Measurements from ENCODE around the gene NUP188. TPM values are rescaled to one million over a fixed set of nuclear protein-coding genes. Genes with fewer than 3 reads are reported as not detected.

NUP188 gene
- total and polyA plus RNA-seq, 4 donors = 4.9 to 44.5 (median 25.8) TPM

DNA sequence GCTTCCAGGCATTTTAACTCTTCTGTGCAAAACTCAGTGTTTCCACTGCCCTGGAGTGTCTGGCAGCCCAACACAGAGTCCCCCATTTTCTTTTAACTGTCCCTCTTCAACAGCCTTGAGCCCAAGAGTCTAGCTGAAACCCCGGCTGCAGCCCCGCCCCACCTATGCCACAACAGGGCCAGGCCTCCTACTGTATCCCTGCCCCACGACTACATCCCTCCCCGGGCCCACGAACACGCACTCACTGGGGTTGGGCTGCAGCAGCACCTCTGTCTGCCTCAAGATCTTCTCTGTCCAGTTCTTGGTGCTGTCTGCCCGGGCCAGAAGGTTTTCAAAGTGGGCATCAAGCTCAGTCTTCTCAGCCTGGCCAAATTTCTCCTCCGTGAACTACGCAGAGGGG lies 74.5 kb downstream of the NUP188 start:
- intact Hi-C loops (cut with DNase I) = no loop called here
- WGBS, 2 donors = 47 to 66% methylated on average over 9 of the region's 9 CpGs
- ATAC-seq (ENCODE audit: low FRiP score) = no peak
- Histone ChIP-seq H3K4me3 (ENCODE audit: low read length in 2 of 2) (no peak overlapping the region), H3K36me3 (ENCODE audit: control insufficient read depth in 1 of 2, insufficient read depth in 2 of 2, low read length in 1 of 2) (no peaks in the 10 kb centered on the region), H3K9me3 (ENCODE audit: control insufficient read depth, low read length) (no peaks in the 10 kb centered on the region), H3K27me3 (ENCODE audit: control insufficient read depth in 1 of 2, insufficient read depth in 2 of 2, low read length in 1 of 2) (no peaks in the 10 kb centered on the region), H3K27ac (ENCODE audit: low read depth in 1 of 2, low read length in 2 of 2) (no peak overlapping the region), H3K4me1 (ENCODE audit: control insufficient read depth in 1 of 2, insufficient read depth in 2 of 2, low read length in 2 of 2) (no peaks in the 10 kb centered on the region)
- DNase-seq = no peak

DNA sequence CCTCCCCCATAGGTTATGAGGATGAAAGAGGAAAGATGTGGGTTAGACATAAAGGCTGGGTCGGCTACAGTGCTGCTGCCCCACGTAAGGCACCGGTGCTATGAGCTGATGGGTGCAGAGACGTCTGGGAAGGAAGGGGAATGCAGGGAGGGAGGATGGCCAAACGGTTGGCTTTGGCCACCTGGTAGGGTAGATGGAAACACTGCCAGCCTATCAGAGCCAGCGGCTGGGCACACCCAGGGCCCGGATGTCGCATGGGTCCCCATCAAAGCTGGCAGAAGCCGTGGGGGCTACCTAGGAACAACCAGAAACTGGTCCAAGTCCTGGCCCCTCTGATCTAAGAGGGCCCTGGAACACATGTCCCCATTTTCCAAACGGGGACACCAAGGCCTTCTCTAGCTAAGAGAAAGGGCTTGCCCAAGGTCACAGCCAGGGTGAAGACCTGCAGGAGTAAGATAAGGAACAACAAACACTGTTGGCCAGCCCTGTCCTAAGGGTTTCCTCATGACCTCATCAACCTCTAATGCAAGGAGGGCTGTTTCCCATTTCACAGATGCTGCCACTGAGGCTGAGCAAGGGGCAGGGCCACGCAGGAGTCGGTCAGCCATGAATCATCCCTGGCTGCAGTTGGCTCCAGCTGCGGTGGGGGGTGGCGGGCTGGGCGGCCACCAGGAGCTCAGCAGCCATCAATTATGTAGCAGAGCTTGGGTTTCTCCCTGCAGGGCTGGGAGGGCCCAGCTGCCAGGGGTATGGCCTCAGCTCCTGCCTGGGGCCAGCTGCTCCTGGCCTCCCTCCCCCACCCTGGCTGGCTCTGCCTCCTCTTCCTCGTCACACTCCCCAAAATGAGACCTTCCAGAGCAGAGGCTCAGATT lies 75.8 kb downstream of the NUP188 start:
- ATAC-seq (ENCODE audit: low FRiP score) (peak; percentile 44), DNase-seq (peak; percentile 77 to 86)
- no peaks in the 10 kb centered on the region for H3K4me1 ChIP-seq (ENCODE audit: control insufficient read depth in 1 of 2, insufficient read depth in 2 of 2, low read length in 2 of 2)
- H3K27me3 ChIP-seq (ENCODE audit: control insufficient read depth in 1 of 2, insufficient read depth in 2 of 2, low read length in 1 of 2) = no peaks in the 10 kb centered on the region
- no peak overlapping the region for H3K27ac ChIP-seq (ENCODE audit: low read depth in 1 of 2, low read length in 2 of 2)
- no peak overlapping the region for H3K4me3 ChIP-seq (ENCODE audit: low read length in 2 of 2)
- WGBS, 2 donors = 48 to 55% methylated on average over 16 of the region's 16 CpGs
- H3K36me3 ChIP-seq (ENCODE audit: control insufficient read depth in 1 of 2, insufficient read depth in 2 of 2, low read length in 1 of 2) = no peaks in the 10 kb centered on the region
- no peaks in the 10 kb centered on the region for H3K9me3 ChIP-seq (ENCODE audit: control insufficient read depth, low read length)
- intact Hi-C loops (cut with DNase I) = no loop called here

DNA sequence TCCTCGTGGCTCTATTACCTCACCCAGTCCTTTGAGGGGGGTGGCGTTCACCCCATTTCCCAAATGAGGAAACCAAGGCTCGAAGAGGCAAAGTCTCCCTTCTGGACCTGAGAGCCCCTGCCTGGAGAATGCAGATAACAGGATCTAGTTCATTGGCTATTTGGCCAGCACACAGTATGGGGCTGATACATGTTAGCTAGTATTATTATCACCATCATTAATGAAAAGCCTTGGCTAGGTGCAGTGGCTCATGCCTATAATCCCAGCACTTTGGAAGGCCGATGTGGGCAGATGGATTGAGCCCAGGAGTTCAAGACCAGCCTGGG lies 76.4 kb downstream of the NUP188 start:
- no peak overlapping the region for H3K4me3 ChIP-seq (ENCODE audit: low read length in 2 of 2)
- no peak for ATAC-seq (ENCODE audit: low FRiP score)
- intact Hi-C loops (cut with DNase I) = no loop called here
- DNase-seq = no peak
- no peaks in the 10 kb centered on the region for H3K27me3 ChIP-seq (ENCODE audit: control insufficient read depth in 1 of 2, insufficient read depth in 2 of 2, low read length in 1 of 2)
- H3K36me3 ChIP-seq (ENCODE audit: control insufficient read depth in 1 of 2, insufficient read depth in 2 of 2, low read length in 1 of 2) = no peaks in the 10 kb centered on the region
- WGBS, 2 donors = 31 to 37% methylated on average over 4 of the region's 4 CpGs
- H3K9me3 ChIP-seq (ENCODE audit: control insufficient read depth, low read length) = no peaks in the 10 kb centered on the region
- no peaks in the 10 kb centered on the region for H3K4me1 ChIP-seq (ENCODE audit: control insufficient read depth in 1 of 2, insufficient read depth in 2 of 2, low read length in 2 of 2)
- H3K27ac ChIP-seq (ENCODE audit: low read depth in 1 of 2, low read length in 2 of 2) = no peak overlapping the region

DNA sequence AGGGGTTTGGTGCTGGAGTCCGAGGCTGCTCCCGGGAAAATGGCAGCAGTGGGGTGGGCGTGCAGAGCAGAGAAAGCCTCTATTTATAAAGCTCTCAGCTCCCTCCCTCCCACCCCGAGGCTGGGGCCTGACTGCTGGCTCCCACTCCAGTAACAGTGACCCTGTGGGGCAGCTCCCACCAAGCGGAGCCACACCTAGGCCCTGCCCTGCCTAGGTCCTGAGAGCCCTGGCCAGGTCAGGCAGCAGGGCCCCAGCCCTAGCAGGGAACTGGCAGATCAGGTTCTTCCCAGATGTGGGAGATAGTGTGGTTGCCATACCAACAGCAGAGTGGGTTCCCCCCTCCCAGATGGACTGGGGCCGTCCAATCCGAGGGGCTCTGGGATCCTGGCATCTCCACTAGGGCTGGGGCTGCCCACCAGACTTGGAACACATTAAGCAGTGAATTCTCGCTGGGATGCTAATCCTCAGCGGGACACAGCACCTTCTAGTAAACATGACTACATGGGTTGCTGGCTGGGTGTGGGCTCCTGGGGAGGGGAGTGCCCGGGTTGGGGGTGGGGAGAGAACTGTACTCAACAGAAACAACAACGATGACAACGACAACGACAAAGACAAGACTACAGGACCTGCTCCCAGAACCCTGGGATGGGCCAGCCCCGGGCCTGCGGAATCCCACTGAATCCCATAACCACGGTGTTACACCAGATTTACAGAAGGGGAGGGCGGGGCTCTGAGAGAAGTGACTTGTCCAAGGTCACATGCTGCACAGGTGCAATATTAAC lies 79.1 kb downstream of the NUP188 start:
- ATAC-seq (ENCODE audit: low FRiP score) = no peak
- no peaks in the 10 kb centered on the region for H3K36me3 ChIP-seq (ENCODE audit: control insufficient read depth in 1 of 2, insufficient read depth in 2 of 2, low read length in 1 of 2)
- DNase-seq = no peak
- no peaks in the 10 kb centered on the region for H3K4me1 ChIP-seq (ENCODE audit: control insufficient read depth in 1 of 2, insufficient read depth in 2 of 2, low read length in 2 of 2)
- intact Hi-C loops (cut with DNase I) = no loop called here
- WGBS, 2 donors = 25 to 37% methylated on average over 17 of the region's 17 CpGs
- no peak overlapping the region for H3K4me3 ChIP-seq (ENCODE audit: low read length in 2 of 2)
- H3K9me3 ChIP-seq (ENCODE audit: control insufficient read depth, low read length) = no peaks in the 10 kb centered on the region
- no peaks in the 10 kb centered on the region for H3K27me3 ChIP-seq (ENCODE audit: control insufficient read depth in 1 of 2, insufficient read depth in 2 of 2, low read length in 1 of 2)
- H3K27ac ChIP-seq (ENCODE audit: low read depth in 1 of 2, low read length in 2 of 2) = no peak overlapping the region

DNA sequence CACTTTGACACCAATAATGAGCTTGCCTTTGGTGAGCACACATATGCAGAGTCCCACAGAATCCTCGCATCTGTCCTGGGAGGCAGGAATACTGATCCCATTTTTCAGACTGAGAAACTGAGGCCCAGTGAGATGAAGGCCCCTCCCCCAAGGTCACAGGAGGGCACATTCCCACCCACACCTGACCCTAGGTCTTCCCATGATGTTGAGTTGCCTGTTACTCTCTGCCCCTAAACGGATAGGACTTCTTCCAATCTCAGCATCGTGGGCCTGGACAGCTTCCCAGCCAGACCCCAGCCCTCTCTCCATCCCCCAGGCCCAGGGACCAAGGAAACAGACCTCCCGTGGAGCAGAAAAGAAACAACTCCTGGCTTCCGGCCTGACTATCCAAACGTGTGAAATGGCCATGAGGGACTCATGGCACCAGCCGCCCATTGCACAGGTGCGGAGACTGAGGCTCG lies 79.8 kb downstream of the NUP188 start:
- intact Hi-C loops (cut with DNase I) = no loop called here
- Histone ChIP-seq H3K4me1 (ENCODE audit: control insufficient read depth in 1 of 2, insufficient read depth in 2 of 2, low read length in 2 of 2) (no peaks in the 10 kb centered on the region), H3K36me3 (ENCODE audit: control insufficient read depth in 1 of 2, insufficient read depth in 2 of 2, low read length in 1 of 2) (no peaks in the 10 kb centered on the region), H3K4me3 (ENCODE audit: low read length in 2 of 2) (peak overlapping the region; percentile 54 to 55), H3K9me3 (ENCODE audit: control insufficient read depth, low read length) (no peaks in the 10 kb centered on the region), H3K27ac (ENCODE audit: low read depth in 1 of 2, low read length in 2 of 2) (no peak overlapping the region), H3K27me3 (ENCODE audit: control insufficient read depth in 1 of 2, insufficient read depth in 2 of 2, low read length in 1 of 2) (no peaks in the 10 kb centered on the region)
- DNase-seq (no peak), ATAC-seq (ENCODE audit: low FRiP score) (no peak)
- WGBS, 2 donors = 16 to 19% methylated on average over 9 of the region's 9 CpGs

DNA sequence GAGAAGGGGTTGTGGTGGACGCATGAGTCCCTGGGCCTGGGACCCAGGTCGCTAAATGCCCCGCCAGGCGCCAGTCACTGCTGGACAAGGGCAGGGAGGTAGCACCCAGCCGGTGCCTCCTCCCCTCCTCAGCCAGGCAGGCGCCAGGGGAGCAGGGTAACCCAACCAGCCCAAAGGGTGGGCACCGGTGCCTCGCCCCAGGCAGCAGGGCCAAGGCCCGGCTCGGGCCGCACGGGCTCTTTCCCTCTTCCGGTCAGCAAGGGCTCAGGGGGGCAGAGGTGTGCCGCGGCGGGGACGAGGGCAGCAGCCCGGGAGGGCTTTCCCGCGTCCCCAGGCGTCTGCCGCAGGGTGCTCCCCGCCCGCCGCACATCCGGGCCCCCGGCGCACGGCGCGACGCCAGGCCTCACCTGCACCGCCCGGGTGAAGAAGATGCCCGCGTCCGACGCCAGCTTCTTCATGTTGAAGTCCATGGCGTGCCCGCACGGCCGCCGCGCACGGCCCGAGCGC lies 80.2 kb downstream of the NUP188 start:
- peak; percentile 81 to 87 for DNase-seq
- Histone ChIP-seq H3K27ac (ENCODE audit: low read depth in 1 of 2, low read length in 2 of 2) (no peak overlapping the region), H3K4me3 (ENCODE audit: low read length in 2 of 2) (peak overlapping the region; percentile 54 to 55), H3K4me1 (ENCODE audit: control insufficient read depth in 1 of 2, insufficient read depth in 2 of 2, low read length in 2 of 2) (no peaks in the 10 kb centered on the region), H3K27me3 (ENCODE audit: control insufficient read depth in 1 of 2, insufficient read depth in 2 of 2, low read length in 1 of 2) (no peaks in the 10 kb centered on the region), H3K9me3 (ENCODE audit: control insufficient read depth, low read length) (no peaks in the 10 kb centered on the region), H3K36me3 (ENCODE audit: control insufficient read depth in 1 of 2, insufficient read depth in 2 of 2, low read length in 1 of 2) (no peaks in the 10 kb centered on the region)
- ATAC-seq (ENCODE audit: low FRiP score) = peak; percentile 33
- WGBS, 2 donors = 0 to 1% methylated on average over 36 to 47 of the region's 47 CpGs
- intact Hi-C loops (cut with DNase I) = no loop called here

DNA sequence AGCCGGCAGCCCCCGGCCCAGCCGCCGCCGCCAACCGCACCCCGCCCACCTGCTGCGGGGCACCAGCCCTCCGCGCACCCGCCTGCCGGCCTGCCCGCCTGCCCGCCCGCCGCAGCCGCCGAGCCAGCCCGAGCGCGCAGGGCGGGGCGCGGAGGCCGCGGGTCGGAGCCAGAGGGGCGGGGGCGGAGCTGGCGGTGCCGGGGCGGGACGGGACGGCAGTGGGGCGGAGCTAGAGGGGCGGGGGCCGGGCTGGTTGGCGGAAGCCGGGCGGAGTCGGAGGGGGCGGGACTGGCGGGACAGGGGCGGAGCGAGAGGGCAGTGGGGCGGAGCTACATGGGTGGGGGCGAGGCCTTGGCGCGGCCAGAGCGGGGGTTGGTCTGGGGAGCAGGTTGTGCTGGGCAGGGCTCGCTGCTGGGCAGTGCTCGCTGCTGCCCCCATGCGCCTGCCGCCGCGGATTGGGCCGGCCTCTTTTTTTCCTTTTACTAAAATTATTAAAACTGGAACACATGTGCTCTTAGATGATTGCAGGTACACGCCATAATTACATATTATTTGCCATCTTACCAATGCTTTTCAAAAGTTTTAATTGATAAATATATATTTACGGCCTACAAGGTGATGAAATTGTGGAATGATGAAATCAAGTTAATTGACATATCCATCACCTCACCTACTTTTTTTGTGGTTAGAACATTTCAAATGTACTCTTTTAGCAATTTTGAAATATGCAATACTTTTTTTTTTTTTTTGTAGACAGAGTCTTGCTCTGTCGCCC lies 80.9 kb downstream of the NUP188 start, which contains the start of gene SH3GLB2:
TSS of gene SH3GLB2 (minus strand) at position 140 of the 775 bp plus-strand sequence. CDS start 177 bp downstream, outside the sequence.
- H3K9me3 ChIP-seq (ENCODE audit: control insufficient read depth, low read length) = no peaks in the 10 kb centered on the region
- intact Hi-C loops (cut with DNase I) = no loop called here
- WGBS, 2 donors = 2% methylated on average over 36 to 60 of the region's 60 CpGs
- peak; percentile 99 for ATAC-seq (ENCODE audit: low FRiP score)
- peak; percentile 96 to 99 for DNase-seq
- no peaks in the 10 kb centered on the region for H3K27me3 ChIP-seq (ENCODE audit: control insufficient read depth in 1 of 2, insufficient read depth in 2 of 2, low read length in 1 of 2)
- H3K27ac ChIP-seq (ENCODE audit: low read depth in 1 of 2, low read length in 2 of 2) = no peak within 1 kb of the TSS
- H3K4me1 ChIP-seq (ENCODE audit: control insufficient read depth in 1 of 2, insufficient read depth in 2 of 2, low read length in 2 of 2) = no peaks in the 10 kb centered on the region
- H3K36me3 ChIP-seq (ENCODE audit: control insufficient read depth in 1 of 2, insufficient read depth in 2 of 2, low read length in 1 of 2) = no peaks in the 10 kb centered on the region
- peak within 1 kb of the TSS; percentile 54 to 55 for H3K4me3 ChIP-seq (ENCODE audit: low read length in 2 of 2)

DNA sequence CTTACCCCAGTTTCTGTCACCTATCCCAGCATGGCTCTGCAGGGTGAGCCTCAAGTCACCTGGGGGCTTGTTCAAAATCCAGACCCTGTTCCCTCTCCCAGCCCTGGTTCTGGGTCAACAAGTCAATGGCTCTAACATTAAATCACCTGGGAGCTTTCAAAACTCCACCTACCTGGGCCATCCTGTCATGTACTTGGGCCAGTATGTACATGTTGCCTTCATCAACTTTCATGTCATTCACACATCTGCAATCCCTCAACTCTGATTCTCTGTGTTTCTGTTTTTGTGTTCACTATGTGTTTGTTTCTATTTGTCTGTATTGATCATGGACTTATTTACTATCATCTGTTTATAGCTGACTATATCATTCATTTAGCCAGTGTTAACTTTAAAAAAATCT lies 82.7 kb downstream of the NUP188 start:
- no peaks in the 10 kb centered on the region for H3K36me3 ChIP-seq (ENCODE audit: control insufficient read depth in 1 of 2, insufficient read depth in 2 of 2, low read length in 1 of 2)
- intact Hi-C loops (cut with DNase I) = no loop called here

More for the DNA sequence above, 82.7 kb downstream of the NUP188 start:
- ATAC-seq (ENCODE audit: low FRiP score) (no peak), DNase-seq (no peak)
- Histone ChIP-seq H3K27me3 (ENCODE audit: control insufficient read depth in 1 of 2, insufficient read depth in 2 of 2, low read length in 1 of 2) (no peaks in the 10 kb centered on the region), H3K27ac (ENCODE audit: low read depth in 1 of 2, low read length in 2 of 2) (no peak overlapping the region), H3K9me3 (ENCODE audit: control insufficient read depth, low read length) (no peaks in the 10 kb centered on the region), H3K4me3 (ENCODE audit: low read length in 2 of 2) (no peak overlapping the region), H3K4me1 (ENCODE audit: control insufficient read depth in 1 of 2, insufficient read depth in 2 of 2, low read length in 2 of 2) (no peaks in the 10 kb centered on the region)

All from aorta (tissue), 5 donors.